ENCODE data around the gene ACOT6.
A peak's percentile ranks its signal among the peaks of the same experiment; 100 is the strongest.
"Not testable (repeated sequence)": the region's sequence is repeated elsewhere in the genome, so short reads cannot be mapped to it uniquely, and the experiment has no call there.

ACOT6 gene

DNA sequence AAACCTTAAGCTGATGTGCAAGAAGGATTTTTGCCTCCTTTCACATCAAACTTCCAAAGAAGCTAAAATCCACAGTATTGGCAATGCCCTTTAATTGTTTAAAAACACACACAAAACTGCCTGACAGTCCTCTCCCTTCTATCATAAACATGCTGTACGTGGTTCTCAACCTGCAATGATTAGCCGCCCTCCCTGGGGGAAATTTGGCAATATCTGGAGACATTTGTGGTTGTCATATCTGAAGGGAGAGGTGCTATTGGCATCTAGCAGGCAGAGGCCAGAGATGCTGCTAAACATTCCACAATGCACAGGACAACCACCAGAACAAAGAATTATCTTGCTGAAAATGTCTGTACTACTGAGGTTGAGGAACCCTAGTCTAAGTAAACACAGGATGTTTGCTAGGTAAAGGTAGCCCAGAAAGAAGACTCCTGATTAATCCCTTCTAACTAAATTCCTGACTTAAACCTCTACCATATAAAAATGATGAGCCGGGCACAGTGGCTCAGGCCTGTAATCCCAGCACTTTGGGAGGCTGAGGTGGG is 1.2 kb downstream of the ACOT6 start:
- Mint-ChIP-seq H3K4me3 (peak overlapping the region; percentile 83 to 88), H3K27me3 (peaks cover 0 to 3% of the 10 kb centered on the region in 2 donors), H3K27ac (peak overlapping the region; percentile 84 to 88), H3K36me3 (ENCODE audit: insufficient read depth) (peaks cover 5% of the 10 kb centered on the region), H3K4me1 (ENCODE audit: low read depth in 2 of 2) (peaks cover 3 to 4% of the 10 kb centered on the region in 2 donors), H3K9me3 (no peaks in the 10 kb centered on the region)
- ATAC-seq (replicated peaks) (no peak), DNase-seq (no peak)

DNA sequence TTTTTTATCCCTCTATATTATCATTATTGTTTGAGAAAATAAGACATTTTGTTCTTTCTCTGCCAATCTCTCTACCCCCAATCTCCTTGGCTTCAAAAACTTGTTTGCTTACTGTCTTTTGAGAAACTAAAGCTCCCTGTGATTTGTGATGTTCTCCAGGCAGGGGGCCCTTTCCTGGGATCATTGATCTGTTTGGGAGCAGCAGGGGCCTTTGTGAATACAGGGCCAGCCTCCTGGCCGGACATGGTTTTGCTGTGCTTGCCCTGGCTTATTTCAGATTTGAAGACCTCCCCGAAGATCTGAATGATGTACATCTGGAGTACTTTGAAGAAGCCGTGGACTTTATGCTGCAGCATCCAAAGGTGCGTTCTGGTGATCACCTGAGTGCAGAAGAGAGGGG is 4.5 kb downstream of the ACOT6 start:
- Mint-ChIP-seq H3K4me1 (ENCODE audit: low read depth in 2 of 2) (peaks cover 3 to 4% of the 10 kb centered on the region in 2 donors), H3K36me3 (ENCODE audit: insufficient read depth) (peaks cover 5% of the 10 kb centered on the region), H3K4me3 (no peak overlapping the region), H3K27ac (no peak overlapping the region), H3K9me3 (no peaks in the 10 kb centered on the region), H3K27me3 (no peaks in the 10 kb centered on the region)
- ATAC-seq (replicated peaks), result no peak
- no peak for DNase-seq

DNA sequence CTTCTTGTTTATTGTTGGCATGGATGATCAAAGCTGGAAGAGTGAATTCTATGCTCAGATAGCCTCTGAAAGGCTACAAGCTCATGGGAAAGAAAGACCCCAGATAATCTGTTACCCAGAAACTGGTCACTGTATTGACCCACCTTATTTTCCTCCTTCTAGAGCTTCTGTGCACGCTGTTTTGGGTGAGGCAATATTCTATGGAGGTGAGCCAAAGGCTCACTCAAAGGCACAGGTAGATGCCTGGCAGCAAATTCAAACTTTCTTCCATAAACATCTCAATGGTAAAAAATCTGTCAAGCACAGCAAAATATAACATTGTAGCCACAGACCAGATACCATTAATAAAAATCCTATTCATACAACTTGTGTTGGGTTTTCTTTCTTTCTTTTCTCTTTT is 7.2 kb downstream of the ACOT6 start:
- H3K4me3 Mint-ChIP-seq, result no peak overlapping the region
- DNase-seq, result no peak
- H3K9me3 Mint-ChIP-seq, result no peaks in the 10 kb centered on the region
- no peak overlapping the region for H3K27ac Mint-ChIP-seq
- ATAC-seq (replicated peaks), result no peak
- no peaks in the 10 kb centered on the region for H3K27me3 Mint-ChIP-seq
- H3K4me1 Mint-ChIP-seq (ENCODE audit: low read depth in 2 of 2), result no peaks in the 10 kb centered on the region
- no peaks in the 10 kb centered on the region for H3K36me3 Mint-ChIP-seq (ENCODE audit: insufficient read depth)

DNA sequence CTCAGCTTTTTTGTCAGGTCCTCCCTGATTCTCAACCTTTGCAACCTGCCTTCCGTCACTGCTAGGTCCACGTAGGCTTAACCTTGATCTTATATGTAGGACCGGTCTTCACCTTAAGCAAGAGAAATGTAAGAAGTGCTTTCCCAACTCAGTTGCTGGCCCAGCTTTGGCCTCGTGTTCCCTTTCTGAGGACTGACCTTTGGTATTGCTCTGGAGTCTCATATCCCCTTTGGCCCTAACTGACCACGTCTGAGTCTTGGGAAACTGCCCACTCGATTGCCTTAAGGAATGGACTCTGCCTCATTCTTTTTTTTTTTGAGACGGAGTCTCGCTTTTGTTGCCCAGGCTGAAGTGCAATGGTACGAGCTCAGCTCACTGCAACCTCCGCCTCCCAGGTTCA is 8.0 kb downstream of the ACOT6 start:
- no peaks in the 10 kb centered on the region for H3K9me3 Mint-ChIP-seq
- no peak for ATAC-seq (replicated peaks)

DNA sequence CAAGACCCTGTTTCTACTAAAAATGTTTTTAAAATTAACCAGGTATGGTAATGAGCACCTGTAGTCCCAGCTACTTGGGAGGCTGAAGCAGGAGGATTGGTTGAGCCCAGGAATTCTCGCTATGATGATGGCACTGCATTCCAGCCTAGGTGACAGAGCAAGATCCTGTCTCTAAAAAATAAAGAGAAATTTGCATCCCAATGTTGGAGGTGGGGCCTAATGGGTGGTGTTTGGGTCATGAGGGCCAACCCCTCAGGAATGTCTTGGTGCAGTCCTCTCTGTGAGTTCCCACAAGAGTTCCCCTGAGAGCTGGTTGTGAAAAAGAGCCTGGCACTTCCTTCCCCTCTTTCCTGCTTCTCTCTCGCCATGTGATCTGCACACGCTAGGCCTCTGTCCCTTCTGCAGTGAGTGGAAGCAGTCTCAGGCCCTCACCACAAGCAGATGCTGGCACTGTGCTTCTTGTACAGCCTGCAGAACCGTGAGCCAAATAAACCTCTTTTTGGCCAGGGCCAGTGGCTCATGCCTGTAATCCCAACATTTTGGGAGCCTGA is 11.3 kb downstream of the ACOT6 start:
- ATAC-seq (replicated peaks) (no peak), DNase-seq (no peak)
- Mint-ChIP-seq H3K27ac (no peak overlapping the region), H3K4me1 (ENCODE audit: low read depth in 2 of 2) (no peaks in the 10 kb centered on the region), H3K27me3 (no peaks in the 10 kb centered on the region), H3K36me3 (ENCODE audit: insufficient read depth) (no peaks in the 10 kb centered on the region), H3K4me3 (no peak overlapping the region), H3K9me3 (no peaks in the 10 kb centered on the region)

More for the DNA sequence above, 8.0 kb downstream of the ACOT6 start:
- Mint-ChIP-seq H3K27me3 (no peaks in the 10 kb centered on the region), H3K36me3 (ENCODE audit: insufficient read depth) (no peaks in the 10 kb centered on the region), H3K4me3 (no peak overlapping the region), H3K4me1 (ENCODE audit: low read depth in 2 of 2) (no peaks in the 10 kb centered on the region), H3K27ac (no peak overlapping the region)
- no peak for DNase-seq

DNA sequence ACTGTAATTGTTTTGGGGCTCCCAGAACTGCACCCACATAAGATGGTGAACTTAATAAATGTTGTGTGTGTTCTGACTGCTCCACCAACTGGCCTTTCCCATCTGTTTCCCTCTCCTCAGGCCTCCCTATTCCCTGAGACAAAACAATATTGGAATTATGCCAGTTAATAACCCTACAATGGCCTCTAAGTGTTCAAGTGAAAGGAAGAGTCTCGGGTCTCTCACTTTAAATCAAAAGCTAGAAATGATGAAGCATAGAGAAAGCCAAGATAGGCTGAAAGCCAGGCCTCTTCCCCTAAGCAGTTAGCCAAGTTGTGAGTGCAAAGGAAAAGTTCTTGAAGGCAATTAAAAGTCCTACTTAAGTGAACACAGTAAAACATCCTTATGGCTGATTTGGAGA is 13.4 kb downstream of the ACOT6 start:
- DNase-seq (no peak), ATAC-seq (replicated peaks) (no peak)
- H3K36me3 Mint-ChIP-seq (ENCODE audit: insufficient read depth), result no peaks in the 10 kb centered on the region
- H3K4me1 Mint-ChIP-seq (ENCODE audit: low read depth in 2 of 2), result no peaks in the 10 kb centered on the region
- peaks cover 0 to 5% of the 10 kb centered on the region in 2 donors for H3K27me3 Mint-ChIP-seq
- H3K4me3 Mint-ChIP-seq, result no peak overlapping the region
- no peaks in the 10 kb centered on the region for H3K9me3 Mint-ChIP-seq
- H3K27ac Mint-ChIP-seq, result no peak overlapping the region

DNA sequence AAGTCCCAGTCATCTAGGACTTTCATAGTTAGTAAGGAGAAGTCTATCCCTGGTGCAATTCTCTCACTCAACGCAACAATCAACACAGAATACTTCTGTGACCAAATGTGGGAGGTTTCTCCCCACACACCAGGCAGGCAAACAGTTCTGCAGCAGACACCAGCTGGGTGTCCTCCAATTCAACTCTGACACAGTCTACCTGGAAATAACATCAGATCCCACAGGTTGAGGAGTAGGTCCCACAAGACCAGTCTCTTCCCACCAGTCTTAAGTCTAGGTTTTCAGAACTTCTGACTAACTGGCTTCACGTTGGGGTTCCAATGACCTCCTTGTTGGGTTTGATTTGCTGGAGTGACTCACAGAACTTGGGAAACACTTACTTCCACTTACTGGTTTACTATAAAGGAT is 14.8 kb downstream of the ACOT6 start:
- ATAC-seq (replicated peaks) (no peak), DNase-seq (no peak)
- Mint-ChIP-seq H3K4me3 (no peak overlapping the region), H3K27me3 (peaks cover 0 to 5% of the 10 kb centered on the region in 2 donors), H3K36me3 (ENCODE audit: insufficient read depth) (no peaks in the 10 kb centered on the region), H3K27ac (no peak overlapping the region), H3K4me1 (ENCODE audit: low read depth in 2 of 2) (no peaks in the 10 kb centered on the region), H3K9me3 (no peaks in the 10 kb centered on the region)

DNA sequence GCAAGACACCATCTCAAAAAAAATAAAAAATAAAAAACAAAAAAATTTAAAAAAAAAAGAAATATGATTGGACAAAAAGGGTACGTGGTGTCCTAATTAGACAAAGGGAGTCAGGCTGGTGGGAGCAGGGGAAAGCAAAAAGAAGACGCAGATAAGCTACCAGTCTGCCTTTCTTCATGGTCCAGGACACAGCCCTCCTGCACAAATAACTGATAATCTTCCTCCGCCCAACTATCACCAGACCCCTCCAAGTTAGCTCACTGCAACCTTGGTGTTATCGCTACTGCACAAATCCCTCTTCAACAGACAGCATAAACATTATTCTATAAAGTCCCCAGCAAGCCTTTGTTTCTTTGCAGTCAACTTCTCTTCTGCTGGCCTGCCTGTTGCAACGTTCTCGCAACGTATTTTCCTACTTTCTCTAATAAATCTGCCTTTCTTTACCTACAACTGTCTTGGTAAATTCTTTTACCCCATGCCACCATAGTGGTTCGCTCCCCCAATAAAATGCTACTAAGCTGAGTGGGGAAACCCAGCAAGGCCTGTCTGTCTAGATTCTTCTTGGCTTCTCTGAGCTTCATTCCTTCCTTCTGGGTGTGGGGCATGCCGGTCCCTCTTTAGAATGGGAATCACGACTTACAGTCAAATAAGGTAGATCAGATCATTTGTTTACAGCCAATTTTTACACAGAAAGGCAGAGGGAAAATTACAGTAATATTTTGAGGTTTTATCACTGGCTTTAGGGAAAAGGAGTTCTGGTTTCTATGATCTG is 17.9 kb downstream of the ACOT6 start:
- DNase-seq (no peak), ATAC-seq (replicated peaks) (no peak)
- Mint-ChIP-seq H3K27me3 (peaks cover 0 to 5% of the 10 kb centered on the region in 2 donors), H3K4me3 (no peak overlapping the region), H3K27ac (no peak overlapping the region), H3K36me3 (ENCODE audit: insufficient read depth) (no peaks in the 10 kb centered on the region), H3K9me3 (no peaks in the 10 kb centered on the region), H3K4me1 (ENCODE audit: low read depth in 2 of 2) (peaks cover 5 to 6% of the 10 kb centered on the region in 2 donors)

DNA sequence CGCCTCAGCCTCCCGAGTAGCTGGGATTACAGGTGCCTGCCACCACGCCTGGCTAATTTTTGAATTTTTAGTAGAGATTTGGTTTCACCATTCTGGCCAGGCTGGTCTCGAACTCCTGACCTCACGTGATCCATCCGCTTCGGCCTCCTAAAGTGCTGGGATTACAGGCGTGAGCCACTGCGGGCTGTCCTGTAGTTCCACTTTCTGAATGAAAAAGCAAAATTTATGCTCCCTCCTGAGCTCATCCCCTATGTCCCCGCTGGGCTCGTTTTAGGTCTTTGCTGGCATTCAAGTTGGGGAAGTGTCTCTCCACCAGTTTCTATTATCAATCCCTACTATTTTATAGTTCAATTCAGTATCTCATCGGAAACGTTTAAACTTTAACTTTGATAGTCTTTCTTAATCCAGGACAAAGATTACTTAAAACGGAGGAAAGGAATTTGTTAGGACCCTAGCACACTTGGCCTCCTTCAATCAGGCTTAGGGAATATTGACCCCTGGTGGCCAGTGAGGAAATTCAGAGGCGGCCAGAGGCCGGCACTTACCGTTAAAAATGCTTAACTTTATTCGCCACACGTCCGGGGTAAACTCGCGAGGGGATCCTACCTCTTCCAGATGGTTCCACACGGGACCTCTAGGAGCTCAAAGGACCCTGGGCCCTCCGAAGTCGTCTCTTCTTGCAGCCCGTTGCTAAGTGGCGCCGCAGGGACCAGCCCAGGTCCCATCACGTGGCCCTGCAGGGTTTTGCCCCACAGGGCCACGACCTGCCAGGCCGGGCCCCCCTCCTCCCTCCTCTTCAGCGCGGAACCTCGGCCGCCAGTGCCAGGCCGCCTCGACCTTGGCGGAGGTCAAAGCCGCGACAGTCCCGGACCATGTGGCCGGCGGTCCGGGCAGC is 21.0 kb downstream of the ACOT6 start:
- DNase-seq (peak; percentile 50 to 56 (median 53)), ATAC-seq (replicated peaks) (peak; percentile 90)
- Mint-ChIP-seq H3K27me3 (peaks cover 0 to 5% of the 10 kb centered on the region in 2 donors), H3K4me3 (peak overlapping the region; percentile 70 to 73), H3K36me3 (ENCODE audit: insufficient read depth) (no peaks in the 10 kb centered on the region), H3K4me1 (ENCODE audit: low read depth in 2 of 2) (peaks cover 5 to 6% of the 10 kb centered on the region in 2 donors), H3K27ac (peak overlapping the region; percentile 66 to 79), H3K9me3 (no peaks in the 10 kb centered on the region)

DNA sequence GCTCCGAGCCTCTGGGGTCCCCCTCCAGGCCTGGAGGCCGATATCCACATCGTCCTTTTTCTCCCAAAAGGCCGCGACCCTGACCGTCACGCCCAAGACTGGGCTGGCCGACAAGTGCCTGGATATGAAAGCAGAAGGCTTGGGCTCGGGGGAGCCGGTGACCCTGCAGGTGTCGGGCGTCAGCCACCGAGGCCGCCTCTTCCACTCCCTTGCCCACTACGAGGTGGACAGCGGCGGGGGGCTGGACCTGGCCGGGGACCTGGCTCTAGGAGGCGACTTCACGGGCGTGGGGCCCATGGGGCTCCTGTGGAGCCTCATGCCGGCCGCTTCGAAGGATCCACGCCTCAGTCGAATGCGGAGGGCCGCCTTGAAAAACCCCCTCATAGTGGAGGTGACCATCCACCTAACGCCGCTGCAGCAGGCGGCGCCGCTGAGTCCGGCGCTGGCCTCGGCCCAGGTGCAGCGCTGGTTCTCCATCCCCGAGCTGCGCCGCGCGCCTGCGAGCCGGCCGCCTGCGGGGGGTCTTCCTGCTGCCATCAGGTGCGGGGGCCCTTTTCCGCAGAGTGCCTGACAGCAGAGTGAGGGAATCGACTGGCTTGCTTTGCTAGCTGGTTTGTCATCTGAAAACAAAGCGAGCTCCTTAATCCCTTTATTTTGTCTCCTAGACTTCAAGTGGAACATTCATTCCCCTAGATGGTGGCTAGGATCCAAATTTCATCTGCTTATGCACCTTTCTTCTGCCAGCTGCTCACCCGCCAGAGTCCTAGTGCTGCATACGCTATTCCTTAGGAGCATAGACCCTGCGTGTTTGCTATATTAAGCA is 21.9 kb downstream of the ACOT6 start:
- H3K9me3 Mint-ChIP-seq, result no peaks in the 10 kb centered on the region
- H3K27me3 Mint-ChIP-seq, result peaks cover 0 to 2% of the 10 kb centered on the region in 2 donors
- H3K4me3 Mint-ChIP-seq, result peak overlapping the region; percentile 70 to 73
- DNase-seq, result no peak
- no peak for ATAC-seq (replicated peaks)
- peak overlapping the region in 1 of 2 donors; percentile 66 for H3K27ac Mint-ChIP-seq
- H3K4me1 Mint-ChIP-seq (ENCODE audit: low read depth in 2 of 2), result peaks cover 5 to 6% of the 10 kb centered on the region in 2 donors
- no peaks in the 10 kb centered on the region for H3K36me3 Mint-ChIP-seq (ENCODE audit: insufficient read depth)

DNA sequence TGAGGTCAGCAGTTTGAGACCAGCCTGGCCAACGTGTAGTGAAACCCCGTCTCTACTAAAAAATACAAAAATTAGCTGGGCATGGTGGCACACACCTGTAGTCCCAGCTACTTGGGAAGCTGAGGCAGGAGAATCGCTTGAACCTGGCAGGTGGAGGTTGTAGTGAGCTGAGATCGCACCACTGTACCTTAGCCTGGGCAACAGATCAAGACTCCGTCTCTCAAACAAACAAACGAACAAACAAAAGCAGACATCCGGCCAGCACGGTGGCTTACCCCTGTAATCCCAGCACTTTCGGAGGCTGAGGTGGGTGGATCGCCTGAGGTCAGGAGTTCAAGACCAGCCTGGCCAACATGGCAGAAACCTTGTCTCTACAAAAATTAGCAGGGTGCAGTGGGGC is 24.0 kb downstream of the ACOT6 start:
- DNase-seq; H3K9me3 Mint-ChIP-seq; ATAC-seq (replicated peaks); H3K27me3 Mint-ChIP-seq; H3K36me3 Mint-ChIP-seq (ENCODE audit: insufficient read depth); H3K4me1 Mint-ChIP-seq (ENCODE audit: low read depth in 2 of 2); H3K27ac Mint-ChIP-seq; H3K4me3 Mint-ChIP-seq: not testable (repeated sequence)

DNA sequence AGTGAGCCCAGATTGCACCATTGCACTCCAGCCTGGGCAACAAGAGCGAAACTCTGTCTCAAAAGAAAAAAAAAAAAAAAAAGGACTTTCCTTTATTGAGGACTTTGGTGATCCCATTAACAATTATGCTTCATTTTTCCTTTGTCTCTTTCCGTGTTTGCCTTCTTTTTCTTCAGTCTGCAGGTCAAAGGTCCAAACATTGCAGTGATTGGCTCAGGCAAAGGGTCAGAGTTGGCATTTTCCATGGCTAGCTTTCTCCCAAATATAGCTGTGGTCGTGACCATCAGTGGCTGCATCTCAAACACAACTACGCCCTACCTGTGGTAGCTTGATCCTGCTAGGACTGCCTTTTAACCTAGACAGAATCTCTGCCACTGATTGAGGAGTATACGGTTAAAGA is 25.5 kb downstream of the ACOT6 start:
- Mint-ChIP-seq H3K27ac (no peak overlapping the region), H3K4me1 (ENCODE audit: low read depth in 2 of 2) (peaks cover 5 to 6% of the 10 kb centered on the region in 2 donors), H3K9me3 (no peaks in the 10 kb centered on the region), H3K27me3 (no peaks in the 10 kb centered on the region), H3K36me3 (ENCODE audit: insufficient read depth) (no peaks in the 10 kb centered on the region), H3K4me3 (no peak overlapping the region)
- DNase-seq (no peak), ATAC-seq (replicated peaks) (no peak)

Measured in effector memory CD8-positive, alpha-beta T cell (primary cell).